ENCODE data around the gene ATP10B.

GRCh38 chr5:160899735-160900134, 47.7 kb upstream of the ATP10B start:
- TF ChIP-seq, protein P1, sequence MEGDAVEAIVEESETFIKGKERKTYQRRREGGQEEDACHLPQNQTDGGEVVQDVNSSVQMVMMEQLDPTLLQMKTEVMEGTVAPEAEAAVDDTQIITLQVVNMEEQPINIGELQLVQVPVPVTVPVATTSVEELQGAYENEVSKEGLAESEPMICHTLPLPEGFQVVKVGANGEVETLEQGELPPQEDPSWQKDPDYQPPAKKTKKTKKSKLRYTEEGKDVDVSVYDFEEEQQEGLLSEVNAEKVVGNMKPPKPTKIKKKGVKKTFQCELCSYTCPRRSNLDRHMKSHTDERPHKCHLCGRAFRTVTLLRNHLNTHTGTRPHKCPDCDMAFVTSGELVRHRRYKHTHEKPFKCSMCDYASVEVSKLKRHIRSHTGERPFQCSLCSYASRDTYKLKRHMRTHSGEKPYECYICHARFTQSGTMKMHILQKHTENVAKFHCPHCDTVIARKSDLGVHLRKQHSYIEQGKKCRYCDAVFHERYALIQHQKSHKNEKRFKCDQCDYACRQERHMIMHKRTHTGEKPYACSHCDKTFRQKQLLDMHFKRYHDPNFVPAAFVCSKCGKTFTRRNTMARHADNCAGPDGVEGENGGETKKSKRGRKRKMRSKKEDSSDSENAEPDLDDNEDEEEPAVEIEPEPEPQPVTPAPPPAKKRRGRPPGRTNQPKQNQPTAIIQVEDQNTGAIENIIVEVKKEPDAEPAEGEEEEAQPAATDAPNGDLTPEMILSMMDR (IDR thresholded peaks at IDR 0.05), result no peak
- no peak for TF ChIP-seq POLR2AphosphoS5 (IDR thresholded peaks at IDR 0.05; ENCODE audit: insufficient read depth in 1 of 2, low read depth in 1 of 2)
- no peak for TF ChIP-seq POLR2A (IDR thresholded peaks at IDR 0.05)

Data from vagina (tissue), 2 donors.